Measurements from ENCODE around the gene IGHMBP2. TPM values are rescaled to one million over a fixed set of nuclear protein-coding genes. Genes with fewer than 3 reads are reported as not detected.

Gene IGHMBP2
- total RNA-seq, 1 donor from 2014 or later = 28.3 TPM

DNA sequence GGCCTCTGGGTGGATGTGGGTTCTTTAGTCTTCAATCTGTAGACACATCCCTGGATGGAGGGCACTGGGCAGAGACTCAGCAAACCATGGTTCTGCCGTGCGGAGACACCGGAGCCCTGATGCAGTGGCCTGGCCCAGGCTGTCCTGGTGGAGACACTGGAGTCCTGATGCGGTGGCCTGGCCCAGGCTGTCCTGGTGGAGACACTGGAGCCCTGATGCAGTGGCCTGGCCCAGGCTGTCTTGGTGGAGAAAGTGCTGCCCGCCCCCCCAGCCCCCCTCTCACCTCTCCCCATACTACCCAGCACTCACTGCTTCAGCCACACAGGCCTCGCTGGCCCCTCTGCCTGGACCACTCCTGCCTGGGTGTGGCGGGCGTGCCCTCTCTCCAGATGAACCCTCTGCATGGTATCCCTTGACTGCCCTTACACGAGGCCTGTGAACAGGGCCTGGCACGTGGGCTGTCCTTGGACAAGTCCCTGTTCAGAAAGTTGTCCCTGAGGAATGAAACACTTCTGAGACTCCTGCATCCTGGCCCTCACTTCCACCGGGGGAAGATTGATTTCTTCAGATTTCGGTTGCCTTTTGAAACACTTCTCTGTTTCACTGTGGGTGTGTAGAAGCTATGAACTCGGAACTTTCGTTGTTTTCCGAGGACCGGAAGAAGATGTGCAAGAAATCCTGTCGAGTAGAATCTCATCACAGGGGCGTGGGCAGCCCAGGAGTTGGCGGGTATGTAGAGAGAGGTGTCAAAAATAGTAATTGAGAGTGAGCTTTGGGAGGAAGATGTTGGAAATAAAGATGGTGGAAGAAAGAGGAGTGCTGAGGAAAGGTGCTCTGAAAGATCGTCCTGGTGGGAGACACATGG is 26.2 kb downstream of the IGHMBP2 start:
- no peak for DNase-seq (ENCODE audit: low spot score in 2 of 2, unreplicated experiment in 2 of 2)
- TF ChIP-seq CTCF (IDR thresholded peaks at IDR 0.05; ENCODE audit: unreplicated experiment) = no peak
- Mint-ChIP-seq H3K27ac (no peak overlapping the region), H3K9me3 (peaks cover 8% of the 10 kb centered on the region), H3K4me1 (no peaks in the 10 kb centered on the region), H3K27me3 (ENCODE audit: low read depth) (no peaks in the 10 kb centered on the region), H3K36me3 (peaks cover 45% of the 10 kb centered on the region), H3K4me3 (no peak overlapping the region)

DNA sequence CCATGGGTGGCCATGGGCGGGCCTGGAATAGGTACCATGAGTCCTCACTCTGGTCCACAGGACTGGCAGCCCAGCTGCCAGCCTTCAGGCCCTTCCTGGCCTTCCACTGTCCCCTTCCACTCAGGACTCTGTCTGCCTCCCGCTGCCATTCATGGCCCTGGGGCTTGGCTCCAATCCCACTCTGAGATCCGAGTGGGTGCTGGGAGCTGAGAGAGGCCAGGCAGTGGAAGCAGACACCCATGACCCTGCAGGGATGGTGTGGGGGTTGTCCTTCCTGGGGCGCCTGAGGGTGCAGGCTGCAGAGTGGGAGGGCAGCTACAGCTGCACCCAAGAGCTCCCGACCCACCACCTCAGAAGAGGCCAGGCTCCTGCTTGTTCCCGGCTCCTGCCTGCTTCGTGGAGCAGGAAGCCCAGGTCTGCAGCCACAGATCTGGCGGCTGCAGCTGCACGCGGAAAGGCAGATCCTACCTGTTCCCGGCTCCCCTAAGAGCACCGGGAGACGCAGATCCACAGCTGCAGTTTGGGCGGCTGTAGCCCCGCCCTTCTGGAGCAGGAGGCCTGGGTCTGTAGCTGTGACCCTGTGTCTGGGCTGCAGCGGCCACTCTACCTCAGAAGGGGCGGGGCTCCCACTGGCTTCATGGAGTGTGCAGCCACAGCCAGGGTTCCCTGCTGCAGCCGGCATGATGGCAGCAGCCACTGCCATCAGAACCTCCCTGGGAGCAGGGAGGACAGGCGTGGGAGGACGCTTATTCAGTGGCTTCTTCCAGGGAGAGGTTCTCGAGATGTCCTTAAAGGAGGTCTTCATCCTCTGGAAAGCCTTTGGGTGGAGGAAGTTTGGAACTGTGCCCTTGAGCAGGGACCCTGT is 27.5 kb downstream of the IGHMBP2 start:
- peaks cover 35% of the 10 kb centered on the region for H3K36me3 Mint-ChIP-seq
- no peaks in the 10 kb centered on the region for H3K27me3 Mint-ChIP-seq (ENCODE audit: low read depth)
- DNase-seq (ENCODE audit: low spot score in 2 of 2, unreplicated experiment in 2 of 2) = no peak
- H3K4me3 Mint-ChIP-seq = no peak overlapping the region
- H3K9me3 Mint-ChIP-seq = no peaks in the 10 kb centered on the region
- no peak overlapping the region for H3K27ac Mint-ChIP-seq
- TF ChIP-seq CTCF (IDR thresholded peaks at IDR 0.05; ENCODE audit: unreplicated experiment) = no peak
- H3K4me1 Mint-ChIP-seq = no peaks in the 10 kb centered on the region

DNA sequence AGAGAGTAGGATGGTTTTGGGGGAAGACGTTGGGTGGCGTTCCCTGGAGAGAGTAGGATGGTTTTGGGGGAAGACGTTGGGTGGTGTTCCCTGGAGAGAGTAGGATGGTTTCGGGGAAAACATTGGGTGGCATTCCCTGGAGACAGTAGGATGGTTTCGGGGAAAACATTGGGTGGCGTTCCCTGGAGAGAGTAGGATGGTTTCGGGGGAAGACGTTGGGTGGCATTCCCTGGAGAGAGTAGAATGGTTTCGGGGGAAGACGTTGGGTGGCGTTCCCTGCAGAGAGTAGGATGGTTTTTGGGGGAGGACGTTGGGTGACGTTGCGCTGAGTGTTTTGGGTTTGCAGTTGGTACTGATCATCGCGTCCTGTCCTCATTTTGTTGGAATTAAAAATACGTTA is 28.2 kb downstream of the IGHMBP2 start:
- Mint-ChIP-seq H3K4me3 (no peak overlapping the region), H3K27ac (no peak overlapping the region), H3K9me3 (no peaks in the 10 kb centered on the region), H3K27me3 (ENCODE audit: low read depth) (no peaks in the 10 kb centered on the region), H3K36me3 (peaks cover 31% of the 10 kb centered on the region), H3K4me1 (no peaks in the 10 kb centered on the region)
- TF ChIP-seq CTCF (IDR thresholded peaks at IDR 0.05; ENCODE audit: unreplicated experiment) = no peak
- DNase-seq (ENCODE audit: low spot score in 2 of 2, unreplicated experiment in 2 of 2) = no peak

DNA sequence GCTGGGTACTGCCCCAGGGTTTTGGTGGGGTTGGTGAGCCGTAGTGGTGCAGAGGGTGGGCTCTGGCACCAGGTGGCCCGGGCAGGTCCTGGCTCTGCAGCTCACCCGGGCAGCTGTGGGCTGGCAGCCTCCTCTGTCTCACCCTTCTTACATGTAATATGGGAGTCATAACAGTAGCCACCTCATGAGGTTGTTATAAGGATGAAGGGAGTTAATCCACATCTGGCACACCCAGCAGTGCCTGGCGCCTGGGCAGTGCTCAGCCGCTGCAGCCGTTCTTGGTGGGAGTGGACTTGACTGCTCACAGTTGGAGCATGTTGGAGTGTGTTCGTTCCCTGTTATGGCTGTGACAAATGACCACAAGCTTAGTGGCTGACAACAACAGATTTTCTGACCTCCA is 28.7 kb downstream of the IGHMBP2 start:
- Mint-ChIP-seq H3K4me1 (no peaks in the 10 kb centered on the region), H3K27ac (no peak overlapping the region), H3K27me3 (ENCODE audit: low read depth) (no peaks in the 10 kb centered on the region), H3K9me3 (no peaks in the 10 kb centered on the region), H3K36me3 (peaks cover 27% of the 10 kb centered on the region), H3K4me3 (no peak overlapping the region)
- no peak for DNase-seq (ENCODE audit: low spot score in 2 of 2, unreplicated experiment in 2 of 2)
- no peak for TF ChIP-seq CTCF (IDR thresholded peaks at IDR 0.05; ENCODE audit: unreplicated experiment)

- H3K27ac Mint-ChIP-seq = no peak overlapping the region
- H3K4me1 Mint-ChIP-seq = no peaks in the 10 kb centered on the region
- TF ChIP-seq CTCF (IDR thresholded peaks at IDR 0.05; ENCODE audit: unreplicated experiment) = no peak
These were observed 29.4 kb downstream of the IGHMBP2 start for GRCh38 chr11:68932933-68933577.

More at GRCh38 chr11:68932933-68933577, 29.4 kb downstream of the IGHMBP2 start:
- no peak for DNase-seq (ENCODE audit: low spot score in 2 of 2, unreplicated experiment in 2 of 2)
- no peak overlapping the region for H3K4me3 Mint-ChIP-seq
- H3K36me3 Mint-ChIP-seq = peaks cover 20% of the 10 kb centered on the region
- no peaks in the 10 kb centered on the region for H3K9me3 Mint-ChIP-seq
- H3K27me3 Mint-ChIP-seq (ENCODE audit: low read depth) = no peaks in the 10 kb centered on the region
